H1 (cell line): ENCODE measurements around the gene FLNC. TPM values are rescaled to one million over a fixed set of nuclear protein-coding genes. Genes with fewer than 3 reads are reported as not detected.

ENCODE experiments used
- CTCF ChIA-PET: fragments of 300-600 bp; sonication (Branson Sonifier 250); formaldehyde crosslinking; loops from one replicate; lab custom pipeline; 2021; ENCODE audit not compliant: partially characterized antibody; lab: Charles Lee
- POLR2A ChIA-PET: fragments of 300-600 bp; sonication (Branson Sonifier 250); formaldehyde crosslinking; loops from one replicate; lab custom pipeline; 2021; ENCODE audit warnings: inconsistent platforms; ENCODE audit not compliant: partially characterized antibody; lab: Charles Lee
- DNase-seq, 2 experiments: peaks; one replicate each; pipeline versions ENCODE4 v3.0.0 to v3.0.0-alpha.2; 2010 to 2022; ENCODE audit warnings: low spot score in 2 of 2, low read depth in 1 of 2, mixed read lengths in 1 of 2
- FAIRE-seq: peaks from 2 replicates; lab custom pipeline; 2011; peaks lifted over from hg19 to GRCh38; lab: Jason Lieb, UNC
- H2AFZ ChIP-seq: 2 replicates; pipeline ENCODE4 v1.8.1; 2012; ENCODE audit warnings: low read length, inconsistent platforms
- H2AK5ac ChIP-seq: 2 replicates; pipeline ENCODE4 v1.6.1; 2013; ENCODE audit warnings: low read depth, low read length
- H2BK120ac ChIP-seq: replicated peaks from 2 replicates; pipeline ENCODE3; 2013; ENCODE audit warnings: low read depth, low read length, inconsistent platforms
- H2BK12ac ChIP-seq: 2 replicates; pipeline ENCODE4 v1.6.1; 2013; ENCODE audit warnings: low read depth, low read length
- H2BK15ac ChIP-seq: 2 replicates; pipeline ENCODE4 v1.6.1; 2013; ENCODE audit warnings: low read length
- H2BK20ac ChIP-seq: 2 replicates; pipeline ENCODE4 v1.6.1; 2013; ENCODE audit warnings: low read length
- H2BK5ac ChIP-seq: 2 replicates; pipeline ENCODE4 v1.6.1; 2013; ENCODE audit warnings: low read depth, low read length
- H3K14ac ChIP-seq: 2 replicates; pipeline ENCODE4 v1.6.1; 2013; ENCODE audit warnings: inconsistent platforms; ENCODE audit not compliant: insufficient read length
- H3K18ac ChIP-seq: 2 replicates; pipeline ENCODE4 v1.6.1; 2013; ENCODE audit warnings: low read length; ENCODE audit errors: extremely low read depth
- H3K23ac ChIP-seq: 2 replicates; pipeline ENCODE4 v1.6.1; 2013; ENCODE audit warnings: inconsistent platforms; ENCODE audit not compliant: insufficient read length
- H3K23me2 ChIP-seq: 2 replicates; pipeline ENCODE4 v1.6.1; 2013; ENCODE audit warnings: low read depth, low read length
- H3K27ac ChIP-seq: 2 replicates; pipeline ENCODE4 v1.6.1; 2011; ENCODE audit warnings: low read depth, low read length, inconsistent platforms
- H3K27me3 ChIP-seq, 4 experiments: replicated peaks in 1 of 4; 1 replicate in 1 of 4; 2 replicates in 3 of 4; pipeline versions ENCODE4 v1.6.1 to v1.8.1; 2011 to 2013; ENCODE audit warnings: low read length in 3 of 4, mild to moderate bottlenecking in 3 of 4, inconsistent platforms in 2 of 4, mixed read lengths in 2 of 4, moderate library complexity in 1 of 4; ENCODE audit not compliant: control insufficient read depth in 3 of 4, insufficient read depth in 3 of 4; ENCODE audit errors: extremely low read depth in 1 of 4
- H3K36me3 ChIP-seq, 4 experiments: 2 replicates each; pipeline versions ENCODE4 v1.6.1 to v1.8.1; 2011 to 2013; ENCODE audit warnings: mild to moderate bottlenecking in 4 of 4, low read length in 3 of 4, moderate library complexity in 2 of 4, control low read depth in 1 of 4, inconsistent platforms in 1 of 4; ENCODE audit not compliant: insufficient read depth in 4 of 4, control insufficient read depth in 2 of 4
- H3K4ac ChIP-seq: replicated peaks from 2 replicates; pipeline ENCODE3; 2013; ENCODE audit warnings: low read length, low read depth, mixed read lengths, inconsistent platforms; ENCODE audit not compliant: insufficient read length
- H3K4me1 ChIP-seq, 4 experiments: replicated peaks in 1 of 4; 1 replicate in 1 of 4; 2 replicates in 3 of 4; pipeline versions ENCODE4 v1.6.1 to v1.8.1; 2011 to 2013; ENCODE audit warnings: low read length in 3 of 4, inconsistent platforms in 2 of 4, mixed read lengths in 1 of 4; ENCODE audit not compliant: insufficient read depth in 4 of 4, control insufficient read depth in 3 of 4
- H3K4me2 ChIP-seq, 2 experiments: 2 replicates each; pipeline versions ENCODE4 v1.6.1 to v1.8.1; 2011 to 2013; ENCODE audit warnings: low read depth in 2 of 2, low read length in 2 of 2, control low read depth in 1 of 2, inconsistent platforms in 1 of 2, mild to moderate bottlenecking in 1 of 2; ENCODE audit not compliant: insufficient read depth in 1 of 2
- H3K4me3 ChIP-seq, 4 experiments: fragments of 200-600, 300-600 bp in 1 of 4; sonication (generic), shearing (Covaris generic), sonication (Bioruptor Twin) in 1 of 4; 2 replicates each; pipeline versions ENCODE4 v1.5.1 to v1.8.1; 2011 to 2016; ENCODE audit warnings: low read length in 4 of 4, low read depth in 3 of 4, control low read depth in 2 of 4, inconsistent platforms in 2 of 4, mild to moderate bottlenecking in 2 of 4, mixed read lengths in 1 of 4, moderate library complexity in 1 of 4; ENCODE audit not compliant: insufficient read depth in 2 of 4; ENCODE audit errors: extremely low read depth in 1 of 4
- H3K56ac ChIP-seq: replicated peaks from 2 replicates; pipeline ENCODE3; 2013; ENCODE audit warnings: low read depth, mild to moderate bottlenecking, mixed read lengths, low read length, inconsistent platforms; ENCODE audit not compliant: insufficient read length
- H3K79me1 ChIP-seq: 2 replicates; pipeline ENCODE4 v1.6.1; 2013; ENCODE audit warnings: low read depth, low read length, control low read depth
- H3K79me2 ChIP-seq, 2 experiments: 2 replicates each; pipeline versions ENCODE4 v1.6.1 to v1.8.1; 2012 to 2013; ENCODE audit warnings: low read length in 2 of 2, mild to moderate bottlenecking in 2 of 2, inconsistent platforms in 1 of 2; ENCODE audit not compliant: insufficient read depth in 2 of 2, control insufficient read depth in 1 of 2
- H3K9ac ChIP-seq, 4 experiments: replicated peaks in 1 of 4; 1 replicate in 1 of 4; 2 replicates in 3 of 4; pipeline versions ENCODE4 v1.6.1 to v1.8.1; 2011 to 2013; ENCODE audit warnings: low read depth in 3 of 4, low read length in 3 of 4, control low read depth in 2 of 4, mild to moderate bottlenecking in 2 of 4, moderate library complexity in 2 of 4, inconsistent platforms in 1 of 4; ENCODE audit errors: extremely low read depth in 1 of 4
- H3K9me3 ChIP-seq, 2 experiments: 2 replicates each; pipeline versions ENCODE4 v1.6.1 to v1.8.1; 2012 to 2013; ENCODE audit warnings: mild to moderate bottlenecking in 2 of 2, moderate library complexity in 2 of 2, control low read depth in 1 of 2, inconsistent platforms in 1 of 2, low read depth in 1 of 2, low read length in 1 of 2, mixed read lengths in 1 of 2; ENCODE audit not compliant: insufficient read depth in 2 of 2
- H4K20me1 ChIP-seq, 2 experiments: replicated peaks in 1 of 2; 2 replicates each; pipeline versions ENCODE3 to v1.8.1; 2011 to 2013; ENCODE audit warnings: inconsistent platforms in 2 of 2, low read length in 2 of 2, mild to moderate bottlenecking in 1 of 2; ENCODE audit not compliant: insufficient read depth in 2 of 2, control insufficient read depth in 1 of 2
- H4K5ac ChIP-seq: 2 replicates; pipeline ENCODE4 v1.6.1; 2013; ENCODE audit warnings: low read length, low read depth, mixed read lengths, inconsistent platforms; ENCODE audit not compliant: insufficient read length
- H4K8ac ChIP-seq: 2 replicates; pipeline ENCODE4 v1.8.0; 2013; ENCODE audit warnings: mild to moderate bottlenecking, moderate library complexity, low read length, inconsistent platforms; ENCODE audit not compliant: insufficient read depth; ENCODE audit errors: extremely low read depth
- H4K91ac ChIP-seq: replicated peaks from 2 replicates; pipeline ENCODE3; 2013; ENCODE audit warnings: low read length, mixed read lengths, inconsistent platforms; ENCODE audit not compliant: insufficient read length
- CBX8 ChIP-seq: fragments of 300-800, 300-1000 bp; sonication (generic); IDR thresholded peaks from 2 replicates; pipeline ENCODE4 v1.7.1; 2016; ENCODE audit warnings: low read depth, low read length, borderline replicate concordance
- CREB1 ChIP-seq: IDR thresholded peaks from 2 replicates; pipeline ENCODE4 v1.6.1; 2012; ENCODE audit warnings: inconsistent platforms
- CTCF ChIP-seq, 3 experiments: IDR thresholded peaks; 1 replicate in 2 of 3; 2 replicates in 1 of 3; pipeline versions ENCODE4 v1.5.1 to v1.6.1; 2011; ENCODE audit warnings: low read length in 3 of 3, mild to moderate bottlenecking in 3 of 3, inconsistent platforms in 2 of 3, low read depth in 1 of 3, moderate library complexity in 1 of 3; ENCODE audit not compliant: insufficient read depth in 1 of 3; ENCODE audit errors: control extremely low read depth in 1 of 3
- HDAC6 ChIP-seq: IDR thresholded peaks from one replicate; pipeline ENCODE4 v1.7.1; 2012; ENCODE audit warnings: low read depth, mild to moderate bottlenecking, inconsistent platforms, low read length, moderate library complexity
- RAD21 ChIP-seq, 2 experiments: IDR thresholded peaks in 1 of 2; conservative IDR thresholded peaks in 1 of 2; 2 replicates each; pipeline ENCODE4 v1.6.1; 2011; ENCODE audit warnings: low read depth in 2 of 2, low read length in 2 of 2, improper control_type of control experiment in 1 of 2, inconsistent platforms in 1 of 2, mild to moderate bottlenecking in 1 of 2, moderate library complexity in 1 of 2
- SRF ChIP-seq: IDR thresholded peaks from 2 replicates; pipeline ENCODE4 v1.6.1; 2011; ENCODE audit warnings: mild to moderate bottlenecking, low read depth, low read length, moderate library complexity
- TAF1 ChIP-seq: IDR thresholded peaks from 2 replicates; pipeline ENCODE4 v1.6.1; 2011; ENCODE audit warnings: mild to moderate bottlenecking, low read depth, low read length
- TCF12 ChIP-seq: IDR thresholded peaks from 2 replicates; pipeline ENCODE4 v1.6.1; 2011; ENCODE audit warnings: low read depth, mild to moderate bottlenecking, low read length
- WGBS, 2 experiments: shearing (Covaris generic) in 1 of 2; methylation state at CpG; one replicate each; pipeline versions ENCODE4 v1.1.6 to v1.1.7; 2013 to 2015; ENCODE audit warnings: low lambda C conversion rate in 2 of 2, mixed read lengths in 2 of 2, inconsistent platforms in 1 of 2, low coverage in 1 of 2, missing lambda C conversion rate in 1 of 2; ENCODE audit not compliant: insufficient replicate concordance in 2 of 2, insufficient coverage in 1 of 2, insufficient read length in 1 of 2; ENCODE audit errors: extremely low coverage in 1 of 2, missing lambda C conversion rate in 1 of 2; 5-methylcytosine and 5-hydroxymethylcytosine counted together
- polyA plus RNA-seq, 7 experiments: library from polyadenylated mRNA; depleted of rRNA in 3 of 7; stranded (reverse) in 5 of 7; unstranded in 2 of 7; fragments of >200 nt in 5 of 7; fragments of 200-250 nt in 2 of 7; gene quantifications; 1 replicate in 5 of 7; 2 replicates in 1 of 7; 4 replicates in 1 of 7; pipeline versions ENCODE4 v1.2.1 to v1.2.3, GENCODE V29; 2011 to 2013; ENCODE audit warnings: missing spikeins in 2 of 7, mixed read lengths in 2 of 7
- total RNA-seq: library from RNA; stranded (reverse); fragmentation: NEBNext Ultra II Directional; extraction: Animal tissue kit (Norgen Biotek cat#: 25700); gene quantifications from 2 replicates; pipeline ENCODE4 v1.2.1, GENCODE V29; 2021

Gene FLNC
- total and polyA plus RNA-seq, 2 of the 8 experiments (the other 6 are each of a cell fraction or from before 2014, with no cell fraction given), result 1.9 to 10.7 TPM

DNA sequence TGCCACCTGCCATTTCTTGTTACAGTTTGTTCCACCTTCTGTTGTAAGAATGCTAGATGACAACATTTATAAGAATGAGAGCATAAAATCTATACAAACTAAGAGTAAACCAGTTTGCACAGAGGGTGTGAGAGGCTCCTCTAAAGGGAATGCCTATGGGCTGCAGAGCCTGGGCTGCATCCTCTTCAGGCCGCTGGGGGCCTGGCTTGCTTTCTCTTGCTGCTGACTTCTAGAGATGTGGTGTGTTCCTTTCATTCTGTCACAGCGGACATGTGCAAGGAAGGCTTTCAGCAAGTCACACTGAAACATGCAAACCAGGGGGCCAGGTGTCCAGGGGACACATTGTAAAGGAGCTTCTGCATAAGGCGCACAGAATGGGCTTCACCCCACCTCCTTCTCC lies 25.4 kb downstream of the FLNC start:
- Histone ChIP-seq H3K27ac (no peak overlapping the region), H2BK12ac (no peak overlapping the region), H3K9ac (no peak overlapping the region), H3K79me1 (no peaks in the 10 kb centered on the region), H3K9me3 (no peaks in the 10 kb centered on the region), H2AK5ac (no peak overlapping the region), H2BK120ac (no peak overlapping the region), H3K14ac (no peak overlapping the region), H2BK5ac (no peak overlapping the region), H3K79me2 (no peaks in the 10 kb centered on the region), H2AFZ (no peak overlapping the region), H3K4ac (no peak overlapping the region), H3K56ac (no peak overlapping the region), H3K4me2 (no peak overlapping the region), H4K8ac (no peak overlapping the region), H2BK20ac (no peak overlapping the region), H4K20me1 (no peaks in the 10 kb centered on the region), H4K91ac (no peak overlapping the region), H3K18ac (no peak overlapping the region), H4K5ac (no peak overlapping the region), H3K27me3 (no peaks in the 10 kb centered on the region), H2BK15ac (no peak overlapping the region)
- WGBS, 2 experiments, result 91% methylated on average over 3 of the region's 3 CpGs; no CpG with 5 or more reads in 1 of the 2 experiments
- ChIA-PET POLR2A (interaction anchor here (0.7 kb wide), 1 partner anchor 8 kb away, joined by 3 read pairs; no protein-coding TSS in a partner anchor), CTCF (interaction anchor here (0.8 to 1.4 kb wide), 2 partner anchors 13 to 61 kb away, joined by 3 to 5 read pairs; no protein-coding TSS in a partner anchor)
- TF ChIP-seq CREB1, result no peak
- no peak for TF ChIP-seq RAD21 (IDR thresholded peaks at IDR 0.05 in 1 of 2, conservative IDR thresholded peaks at IDR 0.05 in 1 of 2; ENCODE audit: low read depth in 2 of 2, low read length in 2 of 2)
- no peak for TF ChIP-seq CBX8
- no peak for TF ChIP-seq HDAC6
- no peak for TF ChIP-seq CTCF (IDR thresholded peaks at IDR 0.05; ENCODE audit: control extremely low read depth in 1 of 3, insufficient read depth in 1 of 3, low read depth in 1 of 3, low read length in 3 of 3)
- TF ChIP-seq SRF, result no peak
- no peak for TF ChIP-seq TCF12
- no peak for TF ChIP-seq TAF1
- TF ChIP-seq, all 59 proteins: peak for 0
- H3K36me3 ChIP-seq, result no peaks in the 10 kb centered on the region
- no peaks in the 10 kb centered on the region for H3K23me2 ChIP-seq
- peaks cover 0 to 8% (median 4%) of the 10 kb centered on the region in 4 experiments; a peak in 5 of 7 replicates for H3K4me1 ChIP-seq
- no peak overlapping the region for H3K23ac ChIP-seq
- no peak overlapping the region for H3K4me3 ChIP-seq
- DNase-seq (no peak), FAIRE-seq (no peak)
